Activated T-helper 1 cell treated with anti-CD3 and anti-CD28 coated beads, Interleukin-12 subunit alpha, Interleukin-12 subunit beta, Interleukin-2, Interleukin-4 antibody, amounts not matched to agents 30 ng/mL and 10 ng/mL and 1 ng/mL, durations not matched to agents 14 hours and 24 hours and 36 hours (primary cell): ENCODE results near the gene CCL4. TPM values are rescaled to one million over a fixed set of nuclear protein-coding genes. Genes with fewer than 3 reads are reported as not detected.
A peak's percentile ranks its signal among the peaks of the same experiment; 100 is the strongest.
"Not testable (repeated sequence)": the region's sequence is repeated elsewhere in the genome, so short reads cannot be mapped to it uniquely, and the experiment has no call there.

ENCODE experiments used
- DNase-seq: peaks from one replicate; pipeline ENCODE4 v3.0.0; 2021; ENCODE audit warnings: low spot score
- H3K27ac Mint-ChIP-seq: one replicate; pipeline ENCODE4 v1.8.0; 2021; ENCODE audit warnings: mild to moderate bottlenecking, mixed read lengths
- H3K27me3 Mint-ChIP-seq: one replicate; pipeline ENCODE4 v1.8.0; 2022; ENCODE audit warnings: mild to moderate bottlenecking, moderate library complexity, mixed read lengths; ENCODE audit not compliant: insufficient read depth
- H3K36me3 Mint-ChIP-seq: one replicate; pipeline ENCODE4 v1.8.0; 2021; ENCODE audit warnings: low read depth, mixed read lengths
- H3K4me1 Mint-ChIP-seq: one replicate; pipeline ENCODE4 v1.8.0; 2021; ENCODE audit warnings: low read depth, mixed read lengths
- H3K4me3 Mint-ChIP-seq: one replicate; pipeline ENCODE4 v1.8.0; 2021; ENCODE audit warnings: mild to moderate bottlenecking, moderate library complexity, mixed read lengths
- H3K9me3 Mint-ChIP-seq: one replicate; pipeline ENCODE4 v1.8.0; 2021; ENCODE audit warnings: mixed read lengths
- intact Hi-C: fragments of 100-400 bp; cut with micrococcal nuclease; formaldehyde crosslinking; loops from one replicate; pipeline ENCODE4 v1.15.1; 2024
- total RNA-seq: library from RNA; stranded (reverse); gene quantifications from 2 replicates; pipeline ENCODE4 v1.2.3, GENCODE V29; 2022

Gene CCL4
- total RNA-seq, 1 donor from 2014 or later: 1,230 TPM

- DNase-seq: peak; percentile 48
- Mint-ChIP-seq H3K4me1 (peaks cover 23% of the 10 kb centered on the region), H3K27me3 (peaks cover 4% of the 10 kb centered on the region)
Observed at GRCh38 chr17:36072431-36073121, 31.1 kb upstream of the CCL4 start.

GRCh38 chr17:36074365-36074764 is 29.3 kb upstream of the CCL4 start:
- H3K27ac Mint-ChIP-seq: peak overlapping the region; percentile 71
- no peaks in the 10 kb centered on the region for H3K9me3 Mint-ChIP-seq
- intact Hi-C loops: loop anchor here (1.0 to 5.0 kb wide), 6 partner anchors 8 to 227 kb away; partner anchors contain the start of gene CCL3
- no peak overlapping the region for H3K4me3 Mint-ChIP-seq
- H3K4me1 Mint-ChIP-seq: peaks cover 23% of the 10 kb centered on the region
- H3K27me3 Mint-ChIP-seq: peaks cover 7% of the 10 kb centered on the region
- no peak for DNase-seq
- H3K36me3 Mint-ChIP-seq: peaks cover 2% of the 10 kb centered on the region

More at GRCh38 chr17:36072431-36073121, 31.1 kb upstream of the CCL4 start:
- Mint-ChIP-seq H3K36me3 (peaks cover 2% of the 10 kb centered on the region), H3K4me3 (no peak overlapping the region), H3K27ac (peak overlapping the region; percentile 54), H3K9me3 (no peaks in the 10 kb centered on the region)
- intact Hi-C loops: loop anchor here (1.0 to 5.0 kb wide), 7 partner anchors 31 to 225 kb away; partner anchors contain the start of gene CCL4

- DNase-seq: not testable (repeated sequence)
- peak overlapping the region; percentile 39 for H3K4me3 Mint-ChIP-seq
- intact Hi-C loops: loop anchor here (1.0 to 10.0 kb wide), 4 partner anchors 8 to 57 kb away; partner anchors contain the start of gene CCL3
Observed at GRCh38 chr17:36081681-36082471, 21.8 kb upstream of the CCL4 start.

GRCh38 chr17:36082482-36083120 is 21.0 kb upstream of the CCL4 start:
- Mint-ChIP-seq H3K4me1 (peaks cover 46% of the 10 kb centered on the region), H3K4me3 (peak overlapping the region; percentile 39), H3K27ac (peak overlapping the region; percentile 92), H3K27me3 (peaks cover 10% of the 10 kb centered on the region)
- H3K9me3 Mint-ChIP-seq, H3K36me3 Mint-ChIP-seq: not testable (repeated sequence)
- peak; percentile 63 for DNase-seq
- intact Hi-C loops: loop anchor here (1.0 to 10.0 kb wide), 4 partner anchors 8 to 58 kb away; partner anchors contain the start of gene CCL3

More at GRCh38 chr17:36081681-36082471, 21.8 kb upstream of the CCL4 start:
- peak overlapping the region; percentile 92 for H3K27ac Mint-ChIP-seq
- H3K9me3 Mint-ChIP-seq, H3K36me3 Mint-ChIP-seq: not testable (repeated sequence)
- H3K4me1 Mint-ChIP-seq: peaks cover 46% of the 10 kb centered on the region
- H3K27me3 Mint-ChIP-seq: peaks cover 10% of the 10 kb centered on the region

GRCh38 chr17:36083691-36084090 is 19.9 kb upstream of the CCL4 start:
- Mint-ChIP-seq H3K27ac (peak overlapping the region; percentile 9), H3K4me1 (peaks cover 52% of the 10 kb centered on the region), H3K27me3 (peaks cover 10% of the 10 kb centered on the region)
- H3K4me3 Mint-ChIP-seq, H3K36me3 Mint-ChIP-seq, H3K9me3 Mint-ChIP-seq, DNase-seq: not testable (repeated sequence)
- intact Hi-C loops: loop anchor here (10.0 kb wide), 1 partner anchor 59 kb away; no protein-coding TSS in a partner anchor

GRCh38 chr17:36085765-36086164 is 17.9 kb upstream of the CCL4 start:
- H3K27ac Mint-ChIP-seq: peak overlapping the region; percentile 71
- DNase-seq: no peak
- peak overlapping the region; percentile 19 for H3K4me3 Mint-ChIP-seq
- H3K36me3 Mint-ChIP-seq: peaks cover 4% of the 10 kb centered on the region
- no peaks in the 10 kb centered on the region for H3K9me3 Mint-ChIP-seq
- intact Hi-C loops: loop anchor here (10.0 kb wide), 1 partner anchor 61 kb away; no protein-coding TSS in a partner anchor
- peaks cover 9% of the 10 kb centered on the region for H3K27me3 Mint-ChIP-seq
- peaks cover 71% of the 10 kb centered on the region for H3K4me1 Mint-ChIP-seq

- H3K27me3 Mint-ChIP-seq: peaks cover 8% of the 10 kb centered on the region
- peaks cover 4% of the 10 kb centered on the region for H3K36me3 Mint-ChIP-seq
- no peak overlapping the region for H3K4me3 Mint-ChIP-seq
- no peaks in the 10 kb centered on the region for H3K9me3 Mint-ChIP-seq
- H3K4me1 Mint-ChIP-seq: peaks cover 73% of the 10 kb centered on the region
- no peak overlapping the region for H3K27ac Mint-ChIP-seq
- no peak for DNase-seq
- intact Hi-C loops: loop anchor here (10.0 kb wide), 1 partner anchor 62 kb away; no protein-coding TSS in a partner anchor
Observed at GRCh38 chr17:36086791-36087190, 16.8 kb upstream of the CCL4 start.

- intact Hi-C loops: loop anchor here (10.0 kb wide), 1 partner anchor 63 kb away; no protein-coding TSS in a partner anchor
- not testable (repeated sequence) for H3K9me3 Mint-ChIP-seq, H3K27ac Mint-ChIP-seq, H3K36me3 Mint-ChIP-seq, H3K4me3 Mint-ChIP-seq, DNase-seq, H3K27me3 Mint-ChIP-seq
- H3K4me1 Mint-ChIP-seq: peaks cover 73% of the 10 kb centered on the region
Observed at GRCh38 chr17:36087471-36087870, 16.2 kb upstream of the CCL4 start.

GRCh38 chr17:36087897-36088572 is 15.6 kb upstream of the CCL4 start:
- Mint-ChIP-seq H3K4me1 (peaks cover 71% of the 10 kb centered on the region), H3K4me3 (peak overlapping the region; percentile 68), H3K27ac (peak overlapping the region; percentile 41)
- DNase-seq, H3K9me3 Mint-ChIP-seq, H3K27me3 Mint-ChIP-seq, H3K36me3 Mint-ChIP-seq: not testable (repeated sequence)
- intact Hi-C loops: loop anchor here (10.0 kb wide), 1 partner anchor 63 kb away; no protein-coding TSS in a partner anchor

GRCh38 chr17:36088670-36089338 is 14.8 kb upstream of the CCL4 start:
- Mint-ChIP-seq H3K36me3 (peaks cover 4% of the 10 kb centered on the region), H3K27ac (peak overlapping the region; percentile 91), H3K27me3 (peaks cover 8% of the 10 kb centered on the region), H3K4me3 (peak overlapping the region; percentile 68), H3K4me1 (peaks cover 68% of the 10 kb centered on the region), H3K9me3 (no peaks in the 10 kb centered on the region)
- no peak for DNase-seq
- intact Hi-C loops: loop anchor here (10.0 kb wide), 1 partner anchor 64 kb away; no protein-coding TSS in a partner anchor

- H3K27me3 Mint-ChIP-seq: peaks cover 10% of the 10 kb centered on the region
- H3K36me3 Mint-ChIP-seq: peaks cover 4% of the 10 kb centered on the region
- intact Hi-C loops: loop anchor here (10.0 kb wide), 1 partner anchor 65 kb away; no protein-coding TSS in a partner anchor
- H3K9me3 Mint-ChIP-seq: no peaks in the 10 kb centered on the region
- no peak for DNase-seq
- H3K4me1 Mint-ChIP-seq: peaks cover 65% of the 10 kb centered on the region
- peak overlapping the region; percentile 91 for H3K27ac Mint-ChIP-seq
- peak overlapping the region; percentile 68 for H3K4me3 Mint-ChIP-seq
Observed at GRCh38 chr17:36089339-36089865, 14.2 kb upstream of the CCL4 start.
